ENCODE data around the gene TRPM2. TPM values are rescaled to one million over a fixed set of nuclear protein-coding genes. Genes with fewer than 3 reads are reported as not detected.
A peak's percentile ranks its signal among the peaks of the same experiment; 100 is the strongest.

The TRPM2 gene
- total RNA-seq, 1 donor from 2014 or later, result 2.8 TPM

GRCh38 chr21:44450999-44451398, 97.6 kb downstream of the TRPM2 start:
- Histone ChIP-seq H3K36me3 (ENCODE audit: control insufficient read depth, insufficient read depth, low read length) (no peaks in the 10 kb centered on the region), H3K4me3 (ENCODE audit: low read depth, low read length) (no peak overlapping the region), H3K27me3 (ENCODE audit: control insufficient read depth, insufficient read depth, low read length) (peaks cover 11% of the 10 kb centered on the region)
- no peak for DNase-seq (ENCODE audit: low read depth)
- TF ChIP-seq CTCF (IDR thresholded peaks at IDR 0.05; ENCODE audit: insufficient read depth, low read length, poor library complexity, severe bottlenecking), result no peak

- Histone ChIP-seq H3K36me3 (ENCODE audit: control insufficient read depth, insufficient read depth, low read length) (no peaks in the 10 kb centered on the region), H3K27me3 (ENCODE audit: control insufficient read depth, insufficient read depth, low read length) (peaks cover 20% of the 10 kb centered on the region), H3K4me3 (ENCODE audit: low read depth, low read length) (no peak overlapping the region)
- TF ChIP-seq CTCF (IDR thresholded peaks at IDR 0.05; ENCODE audit: insufficient read depth, low read length, poor library complexity, severe bottlenecking), result no peak
- DNase-seq (ENCODE audit: low read depth), result no peak
Measured at GRCh38 chr21:44453120-44453519, 99.7 kb downstream of the TRPM2 start.

- no peak for DNase-seq (ENCODE audit: low read depth)
- no peak for TF ChIP-seq CTCF (IDR thresholded peaks at IDR 0.05; ENCODE audit: insufficient read depth, low read length, poor library complexity, severe bottlenecking)
- Histone ChIP-seq H3K36me3 (ENCODE audit: control insufficient read depth, insufficient read depth, low read length) (no peaks in the 10 kb centered on the region), H3K4me3 (ENCODE audit: low read depth, low read length) (no peak overlapping the region), H3K27me3 (ENCODE audit: control insufficient read depth, insufficient read depth, low read length) (peaks cover 20% of the 10 kb centered on the region)
Measured at GRCh38 chr21:44454058-44454457, 100.6 kb downstream of the TRPM2 start.

- no peak for TF ChIP-seq CTCF (IDR thresholded peaks at IDR 0.05; ENCODE audit: insufficient read depth, low read length, poor library complexity, severe bottlenecking)
- peak within 1 kb of the TSS; percentile 42 for H3K4me3 ChIP-seq (ENCODE audit: low read depth, low read length)
- peak; percentile 7 for DNase-seq (ENCODE audit: low read depth)
- no peaks in the 10 kb centered on the region for H3K36me3 ChIP-seq (ENCODE audit: control insufficient read depth, insufficient read depth, low read length)
- peaks cover 20% of the 10 kb centered on the region for H3K27me3 ChIP-seq (ENCODE audit: control insufficient read depth, insufficient read depth, low read length)
Measured at GRCh38 chr21:44454747-44455523, 101.5 kb downstream of the TRPM2 start, which contains the start of gene LRRC3. Gene LRRC3, plus strand, starts transcription at chr21:44455510. Its CDS starts 1,135 bp downstream, at chr21:44456645.

GRCh38 chr21:44455524-44456213, 102.2 kb downstream of the TRPM2 start:
- TF ChIP-seq CTCF (IDR thresholded peaks at IDR 0.05; ENCODE audit: insufficient read depth, low read length, poor library complexity, severe bottlenecking), result peak; percentile 11
- DNase-seq (ENCODE audit: low read depth), result no peak

More at GRCh38 chr21:44455524-44456213, 102.2 kb downstream of the TRPM2 start:
- H3K4me3 ChIP-seq (ENCODE audit: low read depth, low read length), result peak overlapping the region; percentile 42
- H3K36me3 ChIP-seq (ENCODE audit: control insufficient read depth, insufficient read depth, low read length), result no peaks in the 10 kb centered on the region
- H3K27me3 ChIP-seq (ENCODE audit: control insufficient read depth, insufficient read depth, low read length), result peaks cover 20% of the 10 kb centered on the region

Measured in kidney epithelial cell (primary cell).